Osteoblast (primary cell): Measurements from ENCODE around the gene CD63. TPM values are rescaled to one million over a fixed set of nuclear protein-coding genes. Genes with fewer than 3 reads are reported as not detected.

ENCODE experiments used
- DNase-seq: peaks from one replicate; pipeline ENCODE4 v3.0.0; 2011; ENCODE audit warnings: low spot score, mixed read lengths; ENCODE audit not compliant: insufficient read length; ENCODE audit errors: missing footprints
- H2AFZ ChIP-seq: 2 replicates; pipeline ENCODE4 v1.6.0; 2011; ENCODE audit warnings: mild to moderate bottlenecking, low read length
- H3K27ac ChIP-seq: 2 replicates; pipeline ENCODE4 v1.5.1; 2011; ENCODE audit warnings: mild to moderate bottlenecking, low read depth, low read length, moderate library complexity
- H3K27me3 ChIP-seq: 2 replicates; pipeline ENCODE4 v1.6.0; 2012; ENCODE audit warnings: mild to moderate bottlenecking, control low read depth, inconsistent platforms, low read length, moderate library complexity; ENCODE audit not compliant: insufficient read depth
- H3K36me3 ChIP-seq: 2 replicates; pipeline ENCODE4 v1.5.1; 2011; ENCODE audit warnings: mild to moderate bottlenecking, low read length, control low read depth, moderate library complexity; ENCODE audit not compliant: insufficient read depth
- H3K4me1 ChIP-seq: 2 replicates; pipeline ENCODE4 v1.5.1; 2011; ENCODE audit warnings: mild to moderate bottlenecking, low read length, control low read depth, moderate library complexity; ENCODE audit not compliant: insufficient read depth
- H3K4me2 ChIP-seq: 2 replicates; pipeline ENCODE4 v1.6.0; 2011; ENCODE audit warnings: mild to moderate bottlenecking, low read length; ENCODE audit not compliant: insufficient read depth
- H3K4me3 ChIP-seq: fragments of 200-600 bp; sonication (generic); 3 replicates; pipeline ENCODE4 v1.5.1; 2012; ENCODE audit warnings: mild to moderate bottlenecking, low read length, inconsistent platforms; ENCODE audit not compliant: insufficient read depth
- H3K79me2 ChIP-seq: 2 replicates; pipeline ENCODE4 v1.6.0; 2012; ENCODE audit warnings: mild to moderate bottlenecking, low read length, control low read depth, inconsistent platforms; ENCODE audit not compliant: insufficient read depth
- H3K9me3 ChIP-seq: 2 replicates; pipeline ENCODE4 v1.5.1; 2011; ENCODE audit warnings: low read depth, low read length, control low read depth
- H4K20me1 ChIP-seq: 2 replicates; pipeline ENCODE4 v1.6.0; 2012; ENCODE audit warnings: mild to moderate bottlenecking, low read length, control low read depth; ENCODE audit not compliant: insufficient read depth
- total RNA-seq: library from RNA; depleted of rRNA; stranded (reverse); fragments of >200 nt; gene quantifications from 2 replicates; pipeline ENCODE4 v1.2.3, GENCODE V29; 2012
- TF ChIP-seq, protein P1 (sequence below): IDR thresholded peaks from 2 replicates; pipeline ENCODE4 v1.5.1; 2011; ENCODE audit warnings: mild to moderate bottlenecking, low read depth, low read length, moderate library complexity; ENCODE audit errors: extremely low read depth

Gene CD63
- total RNA-seq, 1 donor: 3,072 TPM

- Histone ChIP-seq H3K4me3 (peak overlapping the region; percentile 97), H3K4me1 (peaks cover 55% of the 10 kb centered on the region), H3K79me2 (peaks cover 66% of the 10 kb centered on the region), H3K9me3 (no peaks in the 10 kb centered on the region), H3K27ac (peak overlapping the region; percentile 96), H2AFZ (no peak overlapping the region), H3K27me3 (no peaks in the 10 kb centered on the region), H3K4me2 (peak overlapping the region; percentile 88), H4K20me1 (peaks cover 44% of the 10 kb centered on the region), H3K36me3 (peaks cover 42% of the 10 kb centered on the region)
- TF ChIP-seq, protein P1, sequence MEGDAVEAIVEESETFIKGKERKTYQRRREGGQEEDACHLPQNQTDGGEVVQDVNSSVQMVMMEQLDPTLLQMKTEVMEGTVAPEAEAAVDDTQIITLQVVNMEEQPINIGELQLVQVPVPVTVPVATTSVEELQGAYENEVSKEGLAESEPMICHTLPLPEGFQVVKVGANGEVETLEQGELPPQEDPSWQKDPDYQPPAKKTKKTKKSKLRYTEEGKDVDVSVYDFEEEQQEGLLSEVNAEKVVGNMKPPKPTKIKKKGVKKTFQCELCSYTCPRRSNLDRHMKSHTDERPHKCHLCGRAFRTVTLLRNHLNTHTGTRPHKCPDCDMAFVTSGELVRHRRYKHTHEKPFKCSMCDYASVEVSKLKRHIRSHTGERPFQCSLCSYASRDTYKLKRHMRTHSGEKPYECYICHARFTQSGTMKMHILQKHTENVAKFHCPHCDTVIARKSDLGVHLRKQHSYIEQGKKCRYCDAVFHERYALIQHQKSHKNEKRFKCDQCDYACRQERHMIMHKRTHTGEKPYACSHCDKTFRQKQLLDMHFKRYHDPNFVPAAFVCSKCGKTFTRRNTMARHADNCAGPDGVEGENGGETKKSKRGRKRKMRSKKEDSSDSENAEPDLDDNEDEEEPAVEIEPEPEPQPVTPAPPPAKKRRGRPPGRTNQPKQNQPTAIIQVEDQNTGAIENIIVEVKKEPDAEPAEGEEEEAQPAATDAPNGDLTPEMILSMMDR: no peak
- DNase-seq: no peak
Measured at GRCh38 chr12:55728186-55728938, 447 bp downstream of the CD63 start.

DNA sequence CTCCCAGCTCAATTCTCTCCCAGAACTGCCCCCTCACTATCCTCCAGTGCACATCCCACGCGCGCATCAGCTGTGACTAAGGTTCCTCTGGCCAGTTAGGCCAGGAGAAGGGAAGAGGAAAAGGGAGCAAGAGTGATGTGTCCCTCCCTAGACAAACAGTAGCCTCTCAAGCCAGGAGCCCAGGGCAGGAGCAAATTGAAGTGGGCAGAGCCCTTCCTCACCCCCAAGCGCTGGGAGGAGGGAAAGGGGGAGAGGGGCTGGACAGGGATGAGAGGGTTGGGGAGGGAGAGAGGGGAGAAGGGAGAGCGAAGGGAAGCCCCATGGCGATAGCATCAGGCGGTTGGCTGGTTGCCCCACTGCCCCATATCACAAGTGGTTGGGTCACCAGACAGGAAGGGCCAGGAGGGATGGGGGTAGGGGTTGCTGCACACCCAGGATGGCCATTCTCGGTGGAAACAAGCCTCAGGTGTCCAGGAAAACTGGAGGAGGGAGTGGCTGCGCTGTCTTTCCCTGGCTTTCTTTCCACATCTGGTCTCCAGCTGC, 1.1 kb downstream of the CD63 start:
- peak overlapping the region; percentile 97 for H3K4me3 ChIP-seq
- peaks cover 47% of the 10 kb centered on the region for H3K36me3 ChIP-seq
- TF ChIP-seq, protein P1: no peak
- H3K27me3 ChIP-seq: no peaks in the 10 kb centered on the region
- peak overlapping the region; percentile 96 for H3K27ac ChIP-seq
- H3K79me2 ChIP-seq: peaks cover 66% of the 10 kb centered on the region
- peaks cover 57% of the 10 kb centered on the region for H3K4me1 ChIP-seq
- no peaks in the 10 kb centered on the region for H3K9me3 ChIP-seq
- peak overlapping the region; percentile 88 for H3K4me2 ChIP-seq
- peak; percentile 94 for DNase-seq
- H4K20me1 ChIP-seq: peaks cover 47% of the 10 kb centered on the region
- no peak overlapping the region for H2AFZ ChIP-seq

DNA sequence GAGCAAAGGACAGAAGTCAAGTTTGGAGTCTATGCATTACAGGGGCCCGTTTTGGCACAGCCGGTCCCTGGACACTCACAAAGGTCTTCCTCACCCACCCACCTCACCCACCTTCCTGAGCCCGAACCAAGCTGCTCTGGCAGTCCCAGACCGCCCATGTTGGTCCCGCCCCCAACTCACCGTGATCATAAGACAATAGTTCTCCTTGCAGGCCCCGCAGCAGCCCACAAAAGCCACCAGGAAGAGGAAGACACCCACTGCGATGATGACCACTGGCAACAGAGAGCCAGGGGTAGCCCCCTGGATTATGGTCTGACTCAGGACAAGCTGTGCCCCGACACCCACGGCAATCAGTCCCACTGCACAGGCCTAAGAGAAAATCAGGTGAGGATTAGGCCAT, 1.8 kb downstream of the CD63 start:
- Histone ChIP-seq H3K4me2 (peak overlapping the region; percentile 88), H4K20me1 (peaks cover 44% of the 10 kb centered on the region), H3K4me3 (peak overlapping the region; percentile 97), H3K79me2 (peaks cover 62% of the 10 kb centered on the region), H3K27ac (peak overlapping the region; percentile 96), H2AFZ (no peak overlapping the region), H3K36me3 (peaks cover 47% of the 10 kb centered on the region), H3K9me3 (no peaks in the 10 kb centered on the region), H3K27me3 (no peaks in the 10 kb centered on the region), H3K4me1 (peaks cover 58% of the 10 kb centered on the region)
- DNase-seq: no peak
- TF ChIP-seq, protein P1: no peak

DNA sequence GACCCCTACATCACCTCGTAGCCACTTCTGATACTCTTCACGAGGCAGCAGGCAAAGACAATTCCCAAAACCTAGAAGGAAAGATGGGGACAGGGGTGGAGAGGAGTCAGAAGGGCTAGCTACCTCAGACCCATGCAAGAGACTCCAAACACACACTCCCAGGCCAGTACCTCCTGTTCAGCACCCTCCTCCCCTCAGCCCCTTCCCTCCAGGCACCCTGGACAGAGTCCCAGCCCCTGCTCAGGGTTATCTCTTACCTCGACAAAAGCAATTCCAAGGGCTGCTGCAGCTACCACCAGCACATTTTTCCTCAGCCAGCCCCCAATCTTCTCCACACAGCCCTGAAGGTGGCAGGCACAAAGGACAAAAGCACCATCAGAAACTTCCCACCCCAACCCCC, 3.3 kb downstream of the CD63 start:
- no peaks in the 10 kb centered on the region for H3K27me3 ChIP-seq
- H3K79me2 ChIP-seq: peaks cover 53% of the 10 kb centered on the region
- TF ChIP-seq, protein P1: no peak
- no peak overlapping the region for H3K27ac ChIP-seq
- peaks cover 47% of the 10 kb centered on the region for H3K36me3 ChIP-seq
- H2AFZ ChIP-seq: no peak overlapping the region
- H3K4me3 ChIP-seq: peak overlapping the region; percentile 49
- peaks cover 63% of the 10 kb centered on the region for H3K4me1 ChIP-seq
- no peaks in the 10 kb centered on the region for H3K9me3 ChIP-seq
- peak overlapping the region; percentile 88 for H3K4me2 ChIP-seq
- peaks cover 52% of the 10 kb centered on the region for H4K20me1 ChIP-seq
- peak; percentile 2 for DNase-seq
